ENCODE measurements around the gene ALDH1L1.
"Not testable (repeated sequence)": the region's sequence is repeated elsewhere in the genome, so short reads cannot be mapped to it uniquely, and the experiment has no call there.

ALDH1L1 gene

GRCh38 chr3:126106336-126107202 is 73.8 kb downstream of the ALDH1L1 start:
- no peak for DNase-seq (ENCODE audit: low read depth)

- no peak for DNase-seq (ENCODE audit: low read depth)
Measured at GRCh38 chr3:126105691-126106187, 74.6 kb downstream of the ALDH1L1 start.

GRCh38 chr3:126104742-126105605 is 75.4 kb downstream of the ALDH1L1 start:
- no peak for DNase-seq (ENCODE audit: low read depth)

GRCh38 chr3:126104028-126104635 is 76.3 kb downstream of the ALDH1L1 start:
- DNase-seq (ENCODE audit: low read depth): no peak

- no peak for DNase-seq (ENCODE audit: low read depth)
Measured at GRCh38 chr3:126103121-126104027, 77.0 kb downstream of the ALDH1L1 start.

- DNase-seq (ENCODE audit: low read depth): no peak
Measured at GRCh38 chr3:126102530-126102951, 77.8 kb downstream of the ALDH1L1 start.

GRCh38 chr3:126102011-126102410 is 78.4 kb downstream of the ALDH1L1 start:
- DNase-seq (ENCODE audit: low read depth): no peak

GRCh38 chr3:126101521-126101982 is 78.8 kb downstream of the ALDH1L1 start:
- DNase-seq (ENCODE audit: low read depth): no peak

- DNase-seq (ENCODE audit: low read depth): no peak
Measured at GRCh38 chr3:126100634-126101301, 79.6 kb downstream of the ALDH1L1 start.

- DNase-seq (ENCODE audit: low read depth): no peak
Measured at GRCh38 chr3:126100269-126100633, 80.1 kb downstream of the ALDH1L1 start.

GRCh38 chr3:126098391-126098858 is 82.0 kb downstream of the ALDH1L1 start:
- DNase-seq (ENCODE audit: low read depth): no peak

- no peak for DNase-seq (ENCODE audit: low read depth)
Measured at GRCh38 chr3:126097801-126098200, 82.6 kb downstream of the ALDH1L1 start.

- not testable (repeated sequence) for DNase-seq (ENCODE audit: low read depth)
Measured at GRCh38 chr3:126096274-126096673, 84.1 kb downstream of the ALDH1L1 start.

- DNase-seq (ENCODE audit: low read depth): not testable (repeated sequence)
Measured at GRCh38 chr3:126092128-126092527, 88.3 kb downstream of the ALDH1L1 start.

GRCh38 chr3:126087552-126088175 is 92.7 kb downstream of the ALDH1L1 start:
- DNase-seq (ENCODE audit: low read depth): no peak

- no peak for DNase-seq (ENCODE audit: low read depth)
Measured at GRCh38 chr3:126085841-126086240, 94.5 kb downstream of the ALDH1L1 start.

- no peak for DNase-seq (ENCODE audit: low read depth)
Measured at GRCh38 chr3:126085276-126085675, 95.1 kb downstream of the ALDH1L1 start.

- DNase-seq (ENCODE audit: low read depth): no peak
Measured at GRCh38 chr3:126084768-126085180, 95.6 kb downstream of the ALDH1L1 start.

GRCh38 chr3:126083913-126084767 is 96.2 kb downstream of the ALDH1L1 start, which contains the start of gene SLC41A3:
SLC41A3 (minus strand) TSS chr3:126084124; CDS start chr3:126068219, 15,905 bp downstream.
- DNase-seq (ENCODE audit: low read depth): peak; percentile 73

Measured in activated T-cell treated with anti-CD3 and anti-CD28 coated beads for 1 hour (primary cell).